ENCODE measurements around the gene CAPN12. TPM values are rescaled to one million over a fixed set of nuclear protein-coding genes. Genes with fewer than 3 reads are reported as not detected.
A peak's percentile ranks its signal among the peaks of the same experiment; 100 is the strongest.

CAPN12 gene
- total RNA-seq, 2 donors from 2014 or later, result 8.3 to 15.2 TPM

DNA sequence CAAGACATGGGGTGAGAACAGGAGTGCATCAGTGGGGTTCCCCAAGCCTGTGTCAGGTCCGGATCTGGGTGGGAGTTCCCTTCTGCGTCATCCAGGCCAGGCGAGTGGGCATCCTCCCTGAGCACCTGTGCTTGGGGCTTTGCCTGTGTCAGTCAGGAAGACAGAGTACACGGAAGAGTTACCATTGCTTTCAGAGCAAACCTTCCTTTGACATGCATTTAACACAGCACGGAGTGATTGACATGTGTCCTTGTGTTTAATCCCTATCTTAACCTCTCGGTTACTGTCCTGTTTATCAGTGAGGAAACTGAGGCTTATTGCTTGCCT lies 47.6 kb downstream of the CAPN12 start:
- Mint-ChIP-seq H3K9me3 (no peaks in the 10 kb centered on the region), H3K4me3 (no peak overlapping the region), H3K36me3 (ENCODE audit: insufficient read depth in 2 of 2) (no peaks in the 10 kb centered on the region), H3K27ac (no peak overlapping the region), H3K27me3 (ENCODE audit: low read depth) (no peaks in the 10 kb centered on the region), H3K4me1 (ENCODE audit: low read depth) (peaks cover 46% of the 10 kb centered on the region)
- no peak for DNase-seq
- no peak for ATAC-seq (replicated peaks in 1 of 2)

- DNase-seq (no peak), ATAC-seq (replicated peaks in 1 of 2) (no peak)
- no peaks in the 10 kb centered on the region for H3K27me3 Mint-ChIP-seq (ENCODE audit: low read depth)
- no peaks in the 10 kb centered on the region for H3K36me3 Mint-ChIP-seq (ENCODE audit: insufficient read depth in 2 of 2)
- no peak overlapping the region for H3K4me3 Mint-ChIP-seq
- no peaks in the 10 kb centered on the region for H3K9me3 Mint-ChIP-seq
- H3K4me1 Mint-ChIP-seq (ENCODE audit: low read depth), result peaks cover 46% of the 10 kb centered on the region
- no peak overlapping the region for H3K27ac Mint-ChIP-seq
Measured at GRCh38 chr19:38695832-38696728, 48.2 kb downstream of the CAPN12 start.

DNA sequence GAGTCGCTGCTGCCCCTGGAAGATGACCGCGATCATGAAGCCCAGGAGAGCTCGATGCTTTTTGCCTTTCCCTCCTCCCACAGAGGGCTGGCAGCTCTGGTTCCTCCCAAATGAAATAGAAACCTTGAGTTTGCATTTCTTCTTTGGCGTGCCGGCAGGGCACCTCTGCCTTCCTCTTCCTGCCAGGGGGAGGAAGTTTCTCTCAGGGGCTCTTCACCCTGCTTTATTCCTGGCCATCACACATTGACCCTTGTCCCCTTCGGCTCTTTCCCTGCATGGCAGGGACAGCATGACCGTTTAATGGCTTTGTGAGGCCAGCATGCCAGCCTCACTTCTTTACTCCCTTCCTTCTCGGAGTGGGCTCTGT lies 49.0 kb downstream of the CAPN12 start:
- no peaks in the 10 kb centered on the region for H3K36me3 Mint-ChIP-seq (ENCODE audit: insufficient read depth in 2 of 2)
- peak overlapping the region in 1 of 2 donors; percentile 32 for H3K4me3 Mint-ChIP-seq
- no peaks in the 10 kb centered on the region for H3K27me3 Mint-ChIP-seq (ENCODE audit: low read depth)
- peaks cover 46% of the 10 kb centered on the region for H3K4me1 Mint-ChIP-seq (ENCODE audit: low read depth)
- no peaks in the 10 kb centered on the region for H3K9me3 Mint-ChIP-seq
- H3K27ac Mint-ChIP-seq, result no peak overlapping the region
- DNase-seq (no peak), ATAC-seq (replicated peaks in 1 of 2) (no peak)

DNA sequence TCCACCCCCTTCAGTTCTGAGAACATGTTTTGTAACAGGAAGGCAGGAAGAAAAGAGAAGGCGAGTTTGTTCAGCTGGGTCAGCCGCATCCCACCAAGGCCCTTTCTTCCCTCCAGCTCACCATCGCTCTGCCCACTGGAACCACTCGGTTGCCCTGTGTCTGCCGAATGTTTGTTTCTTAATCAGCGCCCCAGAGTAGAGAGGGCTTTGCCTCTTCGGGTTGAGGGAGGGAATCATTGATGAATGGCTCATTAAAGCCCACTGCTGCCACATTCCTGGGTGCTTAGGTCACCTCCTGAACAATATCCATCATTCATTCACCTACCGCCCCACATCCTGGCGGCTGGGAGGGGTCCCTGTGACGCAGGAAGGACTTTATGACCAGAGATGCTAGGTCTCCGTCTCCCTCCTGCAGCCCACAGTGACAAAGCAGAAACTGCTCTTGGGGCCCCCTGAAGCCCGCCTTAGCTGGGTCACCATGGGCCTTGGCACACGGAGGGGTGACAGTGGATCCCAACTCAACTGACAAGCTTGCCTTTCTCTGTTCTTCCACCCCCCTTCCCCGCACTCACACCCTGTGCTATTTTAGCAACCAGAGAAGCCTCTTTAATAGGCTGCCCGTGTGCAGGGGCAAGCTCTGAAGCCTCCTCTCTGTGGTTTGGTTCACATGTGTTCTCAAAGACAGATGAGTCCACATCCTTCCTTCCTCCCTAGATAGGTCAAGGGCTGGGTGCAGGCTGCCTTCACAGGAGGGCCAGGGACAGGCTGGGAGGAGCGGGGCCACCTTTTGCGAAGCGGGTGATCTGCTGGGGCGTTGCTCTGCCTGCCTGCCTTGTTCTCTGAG lies 50.7 kb downstream of the CAPN12 start:
- Mint-ChIP-seq H3K4me1 (ENCODE audit: low read depth) (peaks cover 36% of the 10 kb centered on the region), H3K27me3 (ENCODE audit: low read depth) (no peaks in the 10 kb centered on the region), H3K27ac (peak overlapping the region; percentile 54), H3K4me3 (peak overlapping the region in 1 of 2 donors; percentile 61), H3K36me3 (ENCODE audit: insufficient read depth in 2 of 2) (peaks cover 0 to 2% of the 10 kb centered on the region in 2 donors), H3K9me3 (no peaks in the 10 kb centered on the region)
- DNase-seq (peak in 1 of 2 donors; percentile 27), ATAC-seq (replicated peaks in 1 of 2) (peak; percentile 60 to 86)

- Mint-ChIP-seq H3K4me1 (ENCODE audit: low read depth) (peaks cover 30% of the 10 kb centered on the region), H3K4me3 (peak overlapping the region in 1 of 2 donors; percentile 61), H3K27ac (no peak overlapping the region), H3K9me3 (no peaks in the 10 kb centered on the region), H3K36me3 (ENCODE audit: insufficient read depth in 2 of 2) (peaks cover 0 to 2% of the 10 kb centered on the region in 2 donors), H3K27me3 (ENCODE audit: low read depth) (no peaks in the 10 kb centered on the region)
- DNase-seq, result no peak
- ATAC-seq (replicated peaks in 1 of 2), result no peak
Measured at GRCh38 chr19:38692458-38693379, 51.6 kb downstream of the CAPN12 start.

GRCh38 chr19:38691938-38692457 lies 52.3 kb downstream of the CAPN12 start:
- ATAC-seq (replicated peaks in 1 of 2) (no peak), DNase-seq (no peak)
- Mint-ChIP-seq H3K27me3 (ENCODE audit: low read depth) (no peaks in the 10 kb centered on the region), H3K4me1 (ENCODE audit: low read depth) (peaks cover 36% of the 10 kb centered on the region), H3K4me3 (no peak overlapping the region), H3K27ac (peak overlapping the region; percentile 42), H3K36me3 (ENCODE audit: insufficient read depth in 2 of 2) (peaks cover 0 to 5% of the 10 kb centered on the region in 2 donors), H3K9me3 (no peaks in the 10 kb centered on the region)

DNA sequence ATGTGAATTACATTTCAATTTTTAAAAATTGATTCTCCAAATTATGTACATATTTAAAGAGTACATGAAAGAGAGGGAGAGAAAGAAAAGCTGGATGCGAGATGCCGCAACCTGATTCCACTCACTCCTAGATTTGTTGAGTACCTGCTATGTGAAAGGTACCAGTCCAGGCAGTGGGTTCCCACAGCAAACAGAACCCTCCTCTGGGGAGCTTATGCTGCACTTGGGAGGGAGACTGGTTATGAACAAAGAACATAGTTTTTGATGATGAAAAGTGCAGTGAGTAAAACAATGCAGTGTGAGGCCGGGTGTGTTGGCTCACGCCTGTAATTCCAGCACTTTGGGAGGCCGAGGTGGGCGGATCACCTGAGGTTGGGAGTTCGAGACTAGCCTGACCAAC lies 53.4 kb downstream of the CAPN12 start:
- ATAC-seq (replicated peaks in 1 of 2) (no peak), DNase-seq (no peak)
- H3K27me3 Mint-ChIP-seq (ENCODE audit: low read depth), result no peaks in the 10 kb centered on the region
- H3K4me3 Mint-ChIP-seq, result no peak overlapping the region
- H3K36me3 Mint-ChIP-seq (ENCODE audit: insufficient read depth in 2 of 2), result peaks cover 0 to 5% of the 10 kb centered on the region in 2 donors
- no peaks in the 10 kb centered on the region for H3K9me3 Mint-ChIP-seq
- H3K4me1 Mint-ChIP-seq (ENCODE audit: low read depth), result peaks cover 47% of the 10 kb centered on the region
- H3K27ac Mint-ChIP-seq, result no peak overlapping the region

- Mint-ChIP-seq H3K27ac (peak overlapping the region; percentile 51), H3K36me3 (ENCODE audit: insufficient read depth in 2 of 2) (peaks cover 0 to 5% of the 10 kb centered on the region in 2 donors), H3K27me3 (ENCODE audit: low read depth) (no peaks in the 10 kb centered on the region), H3K9me3 (no peaks in the 10 kb centered on the region), H3K4me3 (no peak overlapping the region), H3K4me1 (ENCODE audit: low read depth) (peaks cover 50% of the 10 kb centered on the region)
- DNase-seq (no peak), ATAC-seq (replicated peaks in 1 of 2) (no peak)
Measured at GRCh38 chr19:38690146-38690545, 54.1 kb downstream of the CAPN12 start.

- H3K27me3 Mint-ChIP-seq (ENCODE audit: low read depth), result no peaks in the 10 kb centered on the region
- no peak overlapping the region for H3K27ac Mint-ChIP-seq
- DNase-seq (no peak), ATAC-seq (replicated peaks in 1 of 2) (no peak)
- no peaks in the 10 kb centered on the region for H3K9me3 Mint-ChIP-seq
- peaks cover 0 to 10% of the 10 kb centered on the region in 2 donors for H3K36me3 Mint-ChIP-seq (ENCODE audit: insufficient read depth in 2 of 2)
- peaks cover 51% of the 10 kb centered on the region for H3K4me1 Mint-ChIP-seq (ENCODE audit: low read depth)
- H3K4me3 Mint-ChIP-seq, result no peak overlapping the region
Measured at GRCh38 chr19:38687837-38688378, 56.4 kb downstream of the CAPN12 start.

GRCh38 chr19:38686530-38686888 lies 57.8 kb downstream of the CAPN12 start:
- H3K27ac Mint-ChIP-seq, result peak overlapping the region; percentile 88
- peaks cover 0 to 3% of the 10 kb centered on the region in 2 donors for H3K9me3 Mint-ChIP-seq
- ATAC-seq (replicated peaks in 1 of 2), result peak; percentile 60 to 73
- DNase-seq, result peak; percentile 50 to 63
- no peaks in the 10 kb centered on the region for H3K27me3 Mint-ChIP-seq (ENCODE audit: low read depth)
- H3K4me3 Mint-ChIP-seq, result peak overlapping the region; percentile 67 to 82
- peaks cover 59% of the 10 kb centered on the region for H3K4me1 Mint-ChIP-seq (ENCODE audit: low read depth)
- H3K36me3 Mint-ChIP-seq (ENCODE audit: insufficient read depth in 2 of 2), result peaks cover 3 to 13% of the 10 kb centered on the region in 2 donors

DNA sequence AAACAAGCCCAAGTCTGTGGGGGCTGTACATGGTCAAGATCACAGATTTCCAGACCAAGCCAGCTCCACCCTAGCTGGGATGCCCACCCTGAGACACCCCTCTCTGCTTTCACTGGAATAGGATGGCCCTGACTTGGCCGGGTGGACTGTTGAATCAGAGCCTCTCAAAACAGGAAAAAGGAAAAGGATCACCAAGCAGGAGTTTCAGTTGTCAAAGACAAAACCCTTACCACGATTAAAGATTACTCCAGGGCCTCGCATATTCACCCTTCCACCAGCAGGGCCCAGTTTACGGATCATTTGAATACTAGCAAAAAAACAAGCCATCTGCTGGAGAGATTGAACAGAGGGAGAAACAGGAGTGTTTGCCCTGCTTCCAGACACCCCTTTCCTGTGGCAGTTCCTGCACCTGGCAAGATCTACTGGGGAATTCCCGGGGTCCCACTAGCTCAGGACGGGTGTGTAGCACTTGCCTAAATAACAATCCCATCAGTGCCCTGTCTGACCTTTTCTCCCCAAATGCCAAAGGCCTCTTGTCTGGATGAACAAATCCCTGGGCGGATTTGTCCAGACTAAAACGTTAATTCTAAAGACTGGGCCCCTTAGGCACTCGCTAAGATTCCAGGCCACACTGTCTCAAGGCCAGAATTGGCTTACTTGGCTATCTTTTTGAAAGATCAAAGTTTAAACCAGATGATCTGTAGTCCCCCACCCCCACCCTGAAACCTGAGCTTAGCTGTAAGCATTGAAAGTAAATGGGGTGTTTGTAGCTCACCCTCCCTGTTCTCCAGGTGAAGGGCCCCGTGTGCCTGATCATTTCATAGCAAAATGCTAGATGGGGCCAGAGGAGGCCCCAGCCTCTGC lies 58.4 kb downstream of the CAPN12 start:
- Mint-ChIP-seq H3K9me3 (peaks cover 0 to 3% of the 10 kb centered on the region in 2 donors), H3K36me3 (ENCODE audit: insufficient read depth in 2 of 2) (peaks cover 3 to 13% of the 10 kb centered on the region in 2 donors)
- DNase-seq, result no peak

More for the DNA sequence above, 58.4 kb downstream of the CAPN12 start:
- H3K27me3 Mint-ChIP-seq (ENCODE audit: low read depth), result no peaks in the 10 kb centered on the region
- ATAC-seq (replicated peaks in 1 of 2), result peak; percentile 4 to 25
- H3K27ac Mint-ChIP-seq, result peak overlapping the region; percentile 88
- H3K4me1 Mint-ChIP-seq (ENCODE audit: low read depth), result peaks cover 65% of the 10 kb centered on the region
- peak overlapping the region; percentile 67 to 82 for H3K4me3 Mint-ChIP-seq
